Measurements from ENCODE around the gene PGF.

- TF ChIP-seq YY1 (IDR thresholded peaks at IDR 0.05; ENCODE audit: insufficient read depth, insufficient read length), result no peak
- TF ChIP-seq SUZ12 (IDR thresholded peaks at IDR 0.05; ENCODE audit: extremely low read depth, insufficient read depth, insufficient read length), result no peak
Observed at GRCh38 chr14:74952180-74952665, 3.2 kb downstream of the PGF start.
